Colonic mucosa (tissue), 4 donors: Measurements from ENCODE around the gene FAM120A. TPM values are rescaled to one million over a fixed set of nuclear protein-coding genes. Genes with fewer than 3 reads are reported as not detected.

ENCODE experiments used
- DNase-seq: peaks from one replicate; pipeline ENCODE4 v3.0.0-alpha.2; 2020
- H3K27ac ChIP-seq: fragments of 200-600 bp; one replicate; pipeline ENCODE4 v1.8.0; 2021
- H3K27me3 ChIP-seq: fragments of 200-600 bp; one replicate; pipeline ENCODE4 v1.8.0; 2021
- H3K36me3 ChIP-seq: fragments of 200-600 bp; one replicate; pipeline ENCODE4 v1.8.0; 2021
- H3K4me1 ChIP-seq: fragments of 200-600 bp; one replicate; pipeline ENCODE4 v1.8.0; 2021; ENCODE audit warnings: mild to moderate bottlenecking
- H3K4me3 ChIP-seq: fragments of 200-600 bp; one replicate; pipeline ENCODE4 v1.8.0; 2021
- H3K9ac ChIP-seq, 2 donors: one replicate each; pipeline ENCODE4 v1.7.0; 2013; ENCODE audit warnings: control low read depth in 2 of 2, low read depth in 2 of 2, low read length in 2 of 2
- H3K9me3 ChIP-seq: fragments of 200-600 bp; one replicate; pipeline ENCODE4 v1.8.0; 2021
- intact Hi-C: fragments of 100-400 bp; cut with DNase I; formaldehyde crosslinking; loops from one replicate; pipeline ENCODE4 v1.14.1; 2022
- total RNA-seq, 2 donors: library from RNA; stranded (reverse); fragmentation: NEBNext Ultra II Directional in 1 of 2; extraction: Animal tissue kit (Norgen Biotek cat#: 25700) in 1 of 2; gene quantifications; one replicate each; pipeline ENCODE4 v1.2.1, GENCODE V29; 2021
- TF ChIP-seq, protein P1 (sequence below): fragments of 200-600 bp; IDR thresholded peaks from one replicate; pipeline ENCODE4 v1.8.0; 2022; ENCODE audit warnings: antibody characterized with exemption, mild to moderate bottlenecking
- donor health status: healthy.
- donor health status: DM: no; HTN: no; CAD: no.
- donor health status: DM: no; HTN: no; CAD: no.

The FAM120A gene
- total RNA-seq, 2 donors from 2014 or later: 246 to 264 TPM

DNA sequence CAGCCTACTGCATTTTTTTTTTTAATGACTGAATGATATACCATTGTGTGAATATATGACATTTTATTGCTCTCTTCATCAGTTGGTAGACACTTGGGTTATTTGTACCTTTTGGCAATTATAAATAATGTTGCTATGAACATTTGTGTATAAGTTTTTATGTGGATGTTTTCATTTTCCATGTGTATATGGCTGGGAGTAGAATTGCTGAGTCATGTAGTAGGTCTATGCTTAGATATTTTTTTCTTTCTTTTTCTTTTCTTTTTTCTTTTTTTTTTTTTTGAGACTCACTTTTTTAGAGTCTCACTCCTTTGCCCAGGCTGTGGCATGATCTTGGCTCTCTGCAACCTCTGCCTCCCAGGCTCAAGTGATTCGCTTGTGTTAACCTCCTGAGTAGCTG lies 34.8 kb downstream of the FAM120A start:
- intact Hi-C loops: no loop called here
- Histone ChIP-seq H3K9me3 (no peaks in the 10 kb centered on the region), H3K4me3 (no peak overlapping the region), H3K27me3 (no peaks in the 10 kb centered on the region), H3K9ac (no peak overlapping the region), H3K27ac (no peak overlapping the region), H3K4me1 (no peaks in the 10 kb centered on the region), H3K36me3 (peaks cover 4% of the 10 kb centered on the region)
- TF ChIP-seq, protein P1, sequence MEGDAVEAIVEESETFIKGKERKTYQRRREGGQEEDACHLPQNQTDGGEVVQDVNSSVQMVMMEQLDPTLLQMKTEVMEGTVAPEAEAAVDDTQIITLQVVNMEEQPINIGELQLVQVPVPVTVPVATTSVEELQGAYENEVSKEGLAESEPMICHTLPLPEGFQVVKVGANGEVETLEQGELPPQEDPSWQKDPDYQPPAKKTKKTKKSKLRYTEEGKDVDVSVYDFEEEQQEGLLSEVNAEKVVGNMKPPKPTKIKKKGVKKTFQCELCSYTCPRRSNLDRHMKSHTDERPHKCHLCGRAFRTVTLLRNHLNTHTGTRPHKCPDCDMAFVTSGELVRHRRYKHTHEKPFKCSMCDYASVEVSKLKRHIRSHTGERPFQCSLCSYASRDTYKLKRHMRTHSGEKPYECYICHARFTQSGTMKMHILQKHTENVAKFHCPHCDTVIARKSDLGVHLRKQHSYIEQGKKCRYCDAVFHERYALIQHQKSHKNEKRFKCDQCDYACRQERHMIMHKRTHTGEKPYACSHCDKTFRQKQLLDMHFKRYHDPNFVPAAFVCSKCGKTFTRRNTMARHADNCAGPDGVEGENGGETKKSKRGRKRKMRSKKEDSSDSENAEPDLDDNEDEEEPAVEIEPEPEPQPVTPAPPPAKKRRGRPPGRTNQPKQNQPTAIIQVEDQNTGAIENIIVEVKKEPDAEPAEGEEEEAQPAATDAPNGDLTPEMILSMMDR: no peak
- DNase-seq: no peak

DNA sequence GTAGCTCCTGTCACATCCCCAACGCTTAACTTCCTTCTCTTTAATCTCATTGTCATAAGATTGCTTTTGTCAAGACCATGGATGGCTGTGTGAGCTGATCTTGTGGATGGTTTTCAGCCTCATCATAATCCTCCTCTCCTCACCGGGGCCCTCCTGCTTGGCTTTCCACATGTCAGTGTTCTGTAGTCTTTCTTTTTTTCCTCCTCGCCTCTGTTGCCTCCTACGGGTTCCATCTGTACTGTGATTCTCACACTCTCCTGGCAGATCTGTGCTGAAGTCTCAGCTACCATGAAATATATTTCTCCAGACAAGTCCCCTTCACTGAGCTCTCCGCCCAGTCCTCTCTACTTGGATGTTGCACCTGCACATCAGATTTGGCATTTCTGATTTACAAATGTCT lies 36.8 kb downstream of the FAM120A start:
- TF ChIP-seq, protein P1: no peak
- Histone ChIP-seq H3K9me3 (no peaks in the 10 kb centered on the region), H3K27ac (no peak overlapping the region), H3K36me3 (peaks cover 4% of the 10 kb centered on the region), H3K9ac (no peak overlapping the region), H3K4me3 (no peak overlapping the region), H3K4me1 (no peaks in the 10 kb centered on the region), H3K27me3 (no peaks in the 10 kb centered on the region)
- no peak for DNase-seq
- intact Hi-C loops: no loop called here

DNA sequence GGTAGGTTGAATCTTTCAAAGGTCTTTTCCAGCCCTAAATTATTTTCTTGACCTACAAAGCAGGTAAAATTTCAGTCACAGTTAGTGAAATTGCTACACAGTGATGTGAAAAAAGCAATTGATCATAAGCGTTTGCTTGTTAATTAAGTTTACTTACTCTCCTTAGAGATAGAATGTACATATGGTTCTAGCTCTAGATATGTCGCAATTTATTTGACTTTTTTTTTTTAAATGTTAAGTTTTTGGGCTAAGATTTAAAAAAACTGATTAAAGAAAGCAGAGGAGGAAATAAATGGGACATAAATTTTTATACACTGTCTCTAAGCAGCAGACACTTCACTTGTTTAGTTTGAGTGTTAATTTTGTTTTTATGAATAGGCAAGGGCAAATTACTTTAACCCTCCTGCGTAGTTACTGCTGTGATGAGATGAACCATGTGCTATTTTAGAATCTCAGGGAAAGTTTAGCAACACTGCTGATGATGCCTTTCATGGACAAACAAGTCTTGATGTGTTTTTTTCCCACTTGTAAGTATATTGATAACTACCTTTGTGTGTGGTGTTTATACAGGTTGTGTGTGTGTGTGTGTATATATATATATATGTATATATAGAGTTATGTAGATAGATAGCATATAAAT lies 40.2 kb downstream of the FAM120A start:
- peaks cover 9% of the 10 kb centered on the region for H3K36me3 ChIP-seq
- intact Hi-C loops: no loop called here
- TF ChIP-seq, protein P1: no peak

DNA sequence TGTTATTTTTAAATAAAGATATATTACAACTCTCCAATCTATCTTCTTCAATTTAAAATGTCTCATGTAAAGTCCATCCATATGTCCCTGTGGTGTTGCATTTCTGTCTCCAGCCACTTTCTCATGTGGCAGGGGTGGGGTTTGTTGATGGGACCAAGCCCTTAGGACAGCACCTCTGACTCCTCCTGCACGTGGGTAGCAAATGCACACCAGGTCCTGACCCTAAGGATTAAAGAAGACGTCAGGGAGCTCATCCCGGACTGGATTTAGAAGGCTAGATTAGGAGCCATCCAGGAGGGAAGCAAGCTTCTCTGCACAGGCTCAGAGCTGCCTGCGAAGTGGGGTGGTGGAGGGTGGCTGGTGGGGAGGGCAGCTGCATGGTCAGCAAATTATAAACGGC lies 40.8 kb downstream of the FAM120A start:
- H3K9me3 ChIP-seq: no peaks in the 10 kb centered on the region
- DNase-seq: no peak
- no peak overlapping the region for H3K4me3 ChIP-seq
- no peaks in the 10 kb centered on the region for H3K27me3 ChIP-seq
- intact Hi-C loops: no loop called here
- no peak overlapping the region for H3K27ac ChIP-seq
- H3K36me3 ChIP-seq: peaks cover 14% of the 10 kb centered on the region
- H3K9ac ChIP-seq: no peak overlapping the region
- TF ChIP-seq, protein P1: no peak
- H3K4me1 ChIP-seq: no peaks in the 10 kb centered on the region

More for the DNA sequence above, 40.2 kb downstream of the FAM120A start:
- H3K9ac ChIP-seq: no peak overlapping the region
- no peak overlapping the region for H3K4me3 ChIP-seq
- no peaks in the 10 kb centered on the region for H3K4me1 ChIP-seq
- no peak overlapping the region for H3K27ac ChIP-seq
- H3K9me3 ChIP-seq: no peaks in the 10 kb centered on the region
- DNase-seq: no peak
- no peaks in the 10 kb centered on the region for H3K27me3 ChIP-seq

DNA sequence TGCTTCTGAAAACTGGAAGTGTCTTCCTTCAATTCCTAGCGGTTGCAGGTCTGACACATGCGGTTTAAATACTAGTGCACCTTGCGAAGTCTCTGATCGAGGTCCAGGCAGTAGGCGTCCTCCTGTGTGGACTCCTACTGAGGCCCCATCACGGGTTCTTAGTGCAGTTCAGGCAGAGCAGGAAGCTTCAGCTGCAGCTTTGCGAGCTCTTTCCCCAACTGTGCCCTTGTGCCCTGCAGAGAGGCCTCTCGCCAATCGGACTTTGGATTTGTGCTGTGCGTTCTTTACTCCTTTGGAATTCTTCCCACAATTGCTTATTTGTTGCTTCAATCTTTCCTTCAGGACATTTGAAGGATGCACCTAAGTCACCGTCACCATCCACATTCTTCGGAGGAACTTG lies 42.5 kb downstream of the FAM120A start:
- Histone ChIP-seq H3K36me3 (peaks cover 23% of the 10 kb centered on the region), H3K4me3 (no peak overlapping the region), H3K27me3 (no peaks in the 10 kb centered on the region), H3K9ac (no peak overlapping the region), H3K9me3 (no peaks in the 10 kb centered on the region), H3K4me1 (no peaks in the 10 kb centered on the region), H3K27ac (no peak overlapping the region)
- intact Hi-C loops: no loop called here
- DNase-seq: no peak
- TF ChIP-seq, protein P1: no peak
